GM12875 (cell line): ENCODE measurements around the gene SLC6A13.

ENCODE experiments used
- H3K4me3 ChIP-seq: one replicate; pipeline ENCODE4 v1.5.1; 2011; ENCODE audit warnings: low read depth, low read length, control low read depth
- CTCF ChIP-seq: IDR thresholded peaks from 2 replicates; pipeline ENCODE4 v1.5.1; 2011; ENCODE audit warnings: low read depth, mild to moderate bottlenecking, control low read depth, inconsistent platforms, low read length, moderate library complexity, borderline replicate concordance; ENCODE audit not compliant: insufficient read depth

The SLC6A13 gene

GRCh38 chr12:196436-196835, 66.2 kb downstream of the SLC6A13 start:
- H3K4me3 ChIP-seq: no peak overlapping the region
- no peak for TF ChIP-seq CTCF

GRCh38 chr12:195951-196350, 66.7 kb downstream of the SLC6A13 start:
- no peak for TF ChIP-seq CTCF
- H3K4me3 ChIP-seq: no peak overlapping the region

- no peak for TF ChIP-seq CTCF
- H3K4me3 ChIP-seq: no peak overlapping the region
Measured at GRCh38 chr12:195156-195555, 67.5 kb downstream of the SLC6A13 start.

GRCh38 chr12:194276-194675, 68.4 kb downstream of the SLC6A13 start:
- H3K4me3 ChIP-seq: no peak overlapping the region
- no peak for TF ChIP-seq CTCF

GRCh38 chr12:193261-193660, 69.4 kb downstream of the SLC6A13 start:
- H3K4me3 ChIP-seq: no peak overlapping the region
- TF ChIP-seq CTCF: no peak

- no peak overlapping the region for H3K4me3 ChIP-seq
- no peak for TF ChIP-seq CTCF
Measured at GRCh38 chr12:191541-191940, 71.1 kb downstream of the SLC6A13 start.

- no peak for TF ChIP-seq CTCF
Measured at GRCh38 chr12:190881-191280, 71.8 kb downstream of the SLC6A13 start.

More at GRCh38 chr12:190881-191280, 71.8 kb downstream of the SLC6A13 start:
- H3K4me3 ChIP-seq: no peak overlapping the region
